Stimulated activated CD4-positive, alpha-beta T cell treated with anti-CD3 and anti-CD28 coated beads, Interleukin-12 subunit alpha, Interleukin-12 subunit beta, amount 100 ng/mL, for 24 hours (primary cell): ENCODE results near the gene EIF4EBP2.

Experiments used
- DNase-seq, 2 experiments: peaks; one replicate each; pipeline ENCODE4 v3.0.0-alpha.2; 2020; ENCODE audit warnings: low read depth in 2 of 2

Gene EIF4EBP2

DNA sequence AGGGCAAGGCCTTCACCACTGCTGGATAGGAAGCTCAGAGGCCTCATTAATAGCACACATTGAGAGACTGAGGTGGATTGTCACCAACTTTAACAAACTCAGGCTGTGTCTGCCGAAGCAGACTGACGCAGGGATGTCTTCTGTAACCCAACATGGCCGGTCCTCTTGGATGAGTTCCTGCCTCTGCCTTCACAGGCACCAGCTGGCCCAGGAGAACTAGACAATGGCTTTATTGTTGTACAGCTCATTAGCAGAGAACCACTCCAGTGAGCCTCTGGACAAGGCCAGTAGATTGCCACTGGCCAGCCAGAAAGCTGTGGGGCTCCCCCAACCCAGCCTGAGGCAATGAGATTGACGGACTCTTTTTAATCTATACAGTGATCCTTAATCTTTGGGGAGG lies 28.2 kb downstream of the EIF4EBP2 start:
- DNase-seq: no peak

DNA sequence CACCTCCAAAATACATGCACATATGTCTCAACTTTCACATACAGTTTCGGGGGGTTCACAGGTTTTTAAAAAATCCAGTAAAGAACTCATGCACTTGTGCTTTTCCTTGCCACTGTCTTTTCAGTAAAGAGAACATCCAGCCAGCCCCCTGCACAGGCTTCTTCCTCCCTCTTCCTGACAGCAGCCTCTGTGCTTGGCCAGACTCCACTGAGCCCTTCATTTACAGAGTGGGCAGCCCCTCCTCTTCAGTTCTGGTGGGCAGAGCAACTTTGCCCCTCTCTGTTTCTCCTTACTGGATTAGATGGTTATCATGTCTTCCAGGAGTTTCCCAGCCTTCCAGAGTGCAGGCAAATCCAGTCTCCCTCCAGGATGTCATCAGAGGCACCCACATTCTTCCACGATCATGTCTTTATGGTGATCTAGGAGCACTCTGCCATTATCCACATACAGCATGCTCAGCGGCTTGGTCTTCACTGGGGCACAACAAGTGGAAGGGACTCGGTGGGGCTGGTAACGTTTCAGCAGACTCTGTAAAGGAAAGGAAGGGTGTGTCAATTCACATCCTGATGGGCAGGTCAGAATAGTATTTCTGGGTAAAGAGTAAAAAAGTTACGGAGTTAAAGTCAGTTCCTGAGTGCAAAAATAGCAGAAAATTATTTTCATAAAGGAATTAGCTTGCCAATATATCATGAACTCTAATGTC lies 28.8 kb downstream of the EIF4EBP2 start:
- DNase-seq: no peak

DNA sequence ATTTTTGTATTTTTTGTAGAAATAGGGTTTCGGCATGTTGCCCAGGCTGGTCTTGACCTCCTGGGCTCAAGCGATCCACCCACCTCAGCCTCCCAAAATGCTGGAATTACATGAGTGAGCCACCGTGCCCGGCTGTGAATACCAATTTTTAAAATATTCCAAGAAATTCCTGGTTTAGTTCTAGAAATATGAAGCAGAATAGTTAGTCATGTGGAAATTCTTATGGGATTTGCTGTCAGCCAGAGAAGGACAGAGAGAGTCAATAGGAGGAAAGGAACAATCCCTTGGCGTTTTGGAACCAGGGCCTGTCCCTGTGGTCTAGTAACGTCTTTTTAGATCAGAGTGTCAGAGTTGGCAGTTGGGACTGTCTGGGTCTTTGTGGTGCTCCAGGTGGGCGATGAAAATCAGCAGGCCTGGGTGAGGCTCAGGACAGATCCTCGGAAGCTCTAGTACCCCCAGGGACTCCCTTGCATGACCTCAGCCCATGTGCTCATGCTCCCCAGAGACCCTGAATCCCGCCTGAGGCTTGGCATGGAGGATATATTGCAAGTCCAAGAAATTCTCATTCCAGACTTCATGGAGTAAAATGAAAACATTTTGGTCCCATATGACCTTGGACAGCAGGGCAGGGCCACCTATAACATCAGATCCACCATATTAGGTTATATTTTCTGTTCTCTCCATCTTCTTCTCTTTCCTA lies 29.8 kb downstream of the EIF4EBP2 start:
- DNase-seq: no peak

DNA sequence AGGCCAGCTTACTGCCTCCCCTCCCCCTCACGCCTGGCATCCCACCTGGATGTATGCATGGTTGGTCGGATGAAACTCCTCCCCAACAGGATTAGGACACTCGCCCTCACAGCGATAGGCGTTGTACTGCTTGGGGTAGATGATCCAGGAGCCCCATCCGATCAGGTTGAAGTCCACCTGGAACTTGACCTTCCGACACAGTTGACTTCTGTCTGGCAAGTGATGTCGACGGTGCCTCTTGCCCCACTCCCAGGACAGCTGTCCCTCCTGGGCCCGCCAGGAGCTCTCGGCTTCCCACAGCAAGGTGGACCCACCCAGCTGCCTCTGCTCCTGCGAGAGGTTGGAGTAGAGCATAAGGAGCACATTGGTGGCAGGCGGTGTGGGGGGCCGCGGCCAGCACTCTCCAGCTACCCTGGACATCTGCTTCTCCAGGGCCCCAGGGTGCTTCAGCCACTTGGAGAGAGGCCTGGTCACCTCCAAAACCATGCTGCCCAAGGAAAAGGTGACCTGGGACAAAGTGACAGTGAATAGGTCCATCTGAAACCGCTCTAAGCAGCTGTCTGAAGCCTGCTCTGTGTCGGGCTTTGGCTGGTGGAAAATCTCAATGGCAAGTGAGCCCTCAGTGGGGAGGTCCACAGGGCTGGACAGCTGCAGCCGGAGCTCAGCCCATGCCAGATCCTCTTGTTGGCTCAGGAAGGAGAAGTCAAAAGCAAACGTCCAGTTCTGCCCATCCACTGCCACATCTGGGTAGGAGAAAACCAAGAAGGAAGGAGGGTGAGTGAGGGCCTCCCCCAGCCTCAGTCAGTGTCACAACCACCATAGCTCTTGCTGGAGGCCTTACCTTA lies 31.5 kb downstream of the EIF4EBP2 start:
- DNase-seq: no peak

DNA sequence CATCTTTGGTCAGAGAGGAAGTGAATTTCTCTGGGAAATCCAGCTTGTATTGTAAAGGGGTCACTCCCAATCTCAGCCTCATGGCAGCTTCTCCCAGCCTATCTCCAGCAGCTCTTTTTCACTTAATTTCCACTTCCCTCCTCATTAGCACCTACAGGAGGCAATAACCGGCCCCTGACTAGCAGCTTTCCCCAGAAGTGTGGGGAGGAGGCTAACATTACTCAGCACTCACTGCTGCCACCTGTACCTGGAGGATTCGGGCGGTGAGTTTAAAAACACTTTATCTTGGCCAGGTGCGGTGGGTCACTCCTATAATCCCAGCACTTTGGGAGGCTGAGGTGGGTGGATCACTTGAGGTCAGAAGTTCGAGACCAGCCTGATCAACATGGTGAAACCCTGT lies 33.8 kb downstream of the EIF4EBP2 start:
- DNase-seq: no peak

DNA sequence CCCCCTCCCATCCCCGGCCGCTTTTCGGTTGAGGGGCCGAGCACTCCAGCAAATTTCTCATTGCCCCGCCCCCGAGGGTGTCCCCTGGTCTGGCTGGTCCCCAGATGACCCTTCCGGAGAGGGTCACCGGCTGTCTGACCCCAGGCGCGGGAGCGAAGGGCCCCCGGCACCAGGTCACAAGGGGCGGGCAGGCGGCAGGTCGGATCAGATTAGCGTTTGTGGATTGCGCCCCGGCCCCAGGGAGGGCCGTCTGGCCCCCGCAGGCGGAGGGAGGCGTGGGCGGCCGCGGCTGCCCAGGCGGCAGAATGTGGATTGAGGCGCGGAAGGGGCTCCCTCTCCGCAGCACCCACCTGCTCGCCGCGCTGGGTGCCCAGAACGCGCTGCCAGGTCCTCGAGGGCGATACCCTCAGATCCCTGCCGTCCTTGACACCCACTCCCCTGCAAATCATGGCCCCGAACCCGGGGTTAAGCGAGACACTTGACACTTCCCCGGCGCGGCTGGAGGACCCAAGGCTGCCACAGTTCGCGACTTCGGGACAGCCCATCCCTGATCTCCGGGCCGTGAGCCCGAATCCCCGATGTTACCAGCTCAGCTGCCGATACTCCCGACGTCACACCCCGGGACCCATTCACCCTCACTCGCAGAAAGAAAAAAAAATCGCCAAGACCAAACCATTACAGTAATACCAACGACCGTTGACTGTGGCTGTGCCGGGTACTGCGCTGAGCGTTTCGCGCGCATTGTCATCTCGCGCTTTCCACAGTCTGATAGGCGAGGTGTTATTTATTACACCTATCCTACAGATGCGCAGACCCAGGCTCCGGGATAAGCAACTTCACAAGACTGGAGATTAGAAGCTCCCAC lies 36.6 kb downstream of the EIF4EBP2 start:
- DNase-seq: no peak

DNA sequence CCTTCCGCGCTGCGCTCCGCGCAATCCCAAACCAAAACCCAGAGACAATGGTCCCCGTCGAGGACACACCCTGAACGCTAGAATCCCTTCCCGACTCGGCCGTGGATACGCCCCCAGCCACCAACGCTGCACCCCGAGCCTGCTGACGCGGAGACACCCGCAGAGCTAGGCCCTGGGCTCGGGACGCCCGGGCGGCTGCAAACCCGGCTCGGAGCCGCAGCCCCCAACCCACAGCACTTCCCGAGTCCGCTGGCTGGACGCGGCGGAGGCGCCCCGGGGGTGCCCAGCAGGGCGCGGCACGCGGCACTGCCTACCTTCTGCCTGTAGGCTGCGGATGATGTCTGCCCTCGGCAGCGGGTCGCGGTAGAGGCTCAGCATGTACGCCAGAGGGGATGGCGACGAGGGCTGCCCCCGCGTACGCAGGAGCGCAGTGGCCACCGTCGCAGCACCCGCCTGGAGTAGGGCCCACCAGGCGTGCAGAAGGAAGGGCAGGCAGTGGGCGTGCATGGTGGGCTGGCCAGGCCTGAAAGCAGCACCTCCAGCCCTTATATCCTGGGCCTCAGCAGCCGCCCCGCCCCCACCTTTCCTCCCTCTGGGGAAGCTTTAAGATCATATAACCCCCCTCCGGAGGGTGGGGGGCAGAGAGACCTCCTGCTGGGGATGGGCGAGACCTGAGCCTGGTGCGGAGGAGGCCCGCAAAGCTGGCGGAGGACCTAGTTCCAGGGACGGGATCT lies 37.4 kb downstream of the EIF4EBP2 start, which contains the start of gene NODAL:
Gene NODAL (minus strand): TSS at position 521 of the 734 bp plus-strand sequence. CDS start 14 bp downstream, at position 507.
- DNase-seq: no peak

DNA sequence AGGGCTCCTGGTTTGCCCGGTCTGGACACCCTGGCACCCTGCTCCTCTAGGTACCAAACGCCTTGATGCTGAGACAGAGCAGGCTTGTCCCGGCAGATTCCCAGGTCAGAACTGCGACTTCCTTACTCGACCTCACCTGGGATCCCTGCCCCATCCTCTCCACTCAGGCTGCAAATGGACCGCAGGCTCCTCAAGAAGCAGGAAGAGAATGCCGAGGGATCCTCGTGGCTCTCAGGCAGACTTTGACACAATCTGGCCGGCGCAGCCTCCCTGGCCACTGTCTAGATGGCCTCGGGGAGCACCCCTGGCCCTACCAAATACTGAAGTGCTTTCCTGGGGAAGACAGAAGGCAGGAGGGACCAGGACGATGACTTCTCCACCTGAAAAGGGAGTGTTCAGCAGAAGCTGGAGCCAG lies 38.0 kb downstream of the EIF4EBP2 start:
- no peak for DNase-seq

DNA sequence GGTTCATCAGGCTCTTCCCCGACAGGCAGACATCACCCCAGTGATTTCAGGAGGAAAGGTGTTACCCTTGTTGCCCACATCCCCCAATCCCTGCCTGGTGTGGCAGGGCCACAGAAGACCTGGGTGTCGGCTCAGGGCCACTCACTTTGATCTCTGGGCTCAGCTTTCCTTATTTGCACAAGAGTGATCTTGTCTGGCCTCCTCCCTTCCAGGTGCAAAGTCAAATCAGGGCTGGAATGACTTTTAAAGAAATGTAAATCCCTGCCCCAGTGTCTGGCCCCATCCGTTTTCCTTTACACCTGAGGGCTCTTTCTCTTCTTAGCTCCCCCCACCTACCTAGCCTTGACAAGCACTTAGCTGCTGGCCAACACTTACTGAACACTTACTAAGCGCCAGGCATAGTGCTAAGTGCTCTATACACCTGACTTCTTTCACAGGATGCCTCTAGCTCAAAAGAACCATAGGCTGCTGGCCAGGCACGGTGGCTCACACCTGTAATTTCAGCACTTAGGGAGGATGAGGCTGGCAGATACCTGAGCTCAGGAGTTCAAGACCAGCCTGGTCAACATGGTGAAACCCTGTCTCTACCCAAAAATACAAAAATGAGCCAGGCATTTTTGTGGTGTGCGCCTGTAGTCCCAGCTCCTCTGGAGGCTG lies 38.5 kb downstream of the EIF4EBP2 start:
- DNase-seq: no peak

DNA sequence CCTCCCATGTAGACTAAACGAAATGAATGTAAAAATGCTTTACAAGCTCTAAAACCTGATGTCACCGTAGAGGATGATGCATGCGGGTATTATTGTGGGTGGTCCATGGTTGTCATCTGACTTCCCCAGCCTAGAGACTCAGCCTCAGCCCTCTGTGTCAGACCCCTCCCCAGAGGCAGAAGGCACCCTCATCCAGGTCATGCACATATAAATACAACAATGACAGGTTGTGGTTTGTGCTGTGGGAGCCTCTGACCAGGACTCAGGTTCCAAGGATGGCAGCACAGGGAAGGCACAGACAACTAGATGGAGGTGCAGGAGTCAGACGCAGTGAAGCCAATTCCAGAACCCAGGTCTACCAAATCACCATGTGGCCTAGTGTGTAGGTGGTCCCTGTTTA lies 40.8 kb downstream of the EIF4EBP2 start:
- no peak for DNase-seq

DNA sequence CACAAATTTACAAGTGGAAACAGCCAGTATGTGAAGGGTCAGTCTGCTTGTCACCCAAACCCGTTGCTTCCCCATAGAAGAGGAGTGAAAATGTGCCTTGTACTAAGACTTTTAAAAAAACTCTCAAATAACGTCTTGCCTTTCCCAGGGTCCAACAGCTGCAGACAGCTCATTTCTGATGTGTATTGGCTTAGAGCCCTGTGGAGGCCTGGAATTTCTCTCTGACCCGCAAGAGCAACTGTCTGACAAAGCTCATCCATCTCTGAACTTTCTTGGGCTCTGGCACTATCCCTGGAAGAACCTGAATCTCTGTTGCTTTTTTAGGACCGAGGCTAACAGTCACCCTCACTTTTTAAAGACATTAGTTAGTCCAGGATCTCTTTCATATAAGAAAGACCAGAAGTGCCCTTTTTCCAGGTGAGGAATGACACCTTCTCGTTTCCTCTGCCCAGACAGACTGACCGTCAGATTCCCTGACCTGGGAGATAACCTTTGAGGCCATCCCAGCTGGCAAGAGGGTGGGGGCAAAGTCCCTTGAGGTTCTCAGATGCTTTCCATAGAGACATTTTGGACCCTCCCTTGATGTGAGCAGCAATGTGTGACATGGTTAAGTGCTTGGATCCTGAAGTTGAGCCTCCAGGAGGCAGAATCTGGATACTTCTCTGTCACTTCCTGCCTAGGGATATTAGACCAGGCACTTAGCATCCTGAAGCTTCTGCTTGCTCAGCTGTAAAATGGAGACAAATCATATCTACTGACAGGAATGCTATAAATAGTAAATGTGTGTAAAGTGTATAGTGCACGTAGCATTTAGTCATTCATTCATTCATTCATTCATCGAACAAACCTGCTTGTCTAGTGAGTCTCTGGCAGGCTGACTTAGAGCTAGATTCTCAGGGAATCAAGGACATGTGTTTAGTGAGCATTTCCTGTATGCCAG lies 42.0 kb downstream of the EIF4EBP2 start:
- DNase-seq: no peak

DNA sequence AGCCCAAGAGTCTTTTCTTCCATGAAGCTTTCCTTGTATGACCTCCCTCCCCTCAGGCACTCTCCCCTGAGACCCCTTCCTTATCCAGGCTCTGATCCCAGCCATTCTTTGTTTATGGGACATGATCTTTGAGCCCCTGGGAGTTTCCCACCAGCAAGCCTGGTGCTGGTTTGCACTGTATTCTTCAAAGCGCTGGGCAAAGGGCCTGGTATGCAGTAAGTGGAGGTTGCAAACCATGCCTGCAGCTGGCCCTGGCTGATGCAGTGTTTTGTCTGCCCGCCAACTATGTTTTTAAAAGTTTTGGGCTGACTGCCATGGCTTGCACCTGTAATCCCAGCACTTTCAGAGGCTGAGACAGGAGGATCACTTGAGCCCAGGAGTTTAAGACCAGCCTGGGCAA lies 44.3 kb downstream of the EIF4EBP2 start:
- DNase-seq: no peak

DNA sequence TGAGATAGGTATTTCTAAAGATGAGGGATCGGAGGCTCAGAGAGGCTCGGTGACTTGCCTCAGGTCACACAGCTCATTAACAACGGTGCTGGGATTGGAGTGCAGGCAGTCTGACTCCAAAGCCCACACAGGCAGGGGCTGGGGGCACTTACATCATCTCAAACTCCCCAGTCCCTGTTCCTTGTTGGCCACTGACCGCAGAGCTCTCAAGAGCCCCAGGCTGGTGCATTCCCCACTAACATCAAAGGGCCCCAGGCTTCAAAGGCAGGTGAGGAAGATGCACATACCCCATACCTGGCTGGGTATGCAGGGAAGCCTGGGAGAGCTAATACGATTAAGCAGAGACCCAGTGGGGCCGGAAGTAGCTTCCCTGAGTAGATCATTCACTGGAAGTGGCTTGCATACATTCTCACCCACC lies 51.3 kb downstream of the EIF4EBP2 start:
- DNase-seq: no peak

DNA sequence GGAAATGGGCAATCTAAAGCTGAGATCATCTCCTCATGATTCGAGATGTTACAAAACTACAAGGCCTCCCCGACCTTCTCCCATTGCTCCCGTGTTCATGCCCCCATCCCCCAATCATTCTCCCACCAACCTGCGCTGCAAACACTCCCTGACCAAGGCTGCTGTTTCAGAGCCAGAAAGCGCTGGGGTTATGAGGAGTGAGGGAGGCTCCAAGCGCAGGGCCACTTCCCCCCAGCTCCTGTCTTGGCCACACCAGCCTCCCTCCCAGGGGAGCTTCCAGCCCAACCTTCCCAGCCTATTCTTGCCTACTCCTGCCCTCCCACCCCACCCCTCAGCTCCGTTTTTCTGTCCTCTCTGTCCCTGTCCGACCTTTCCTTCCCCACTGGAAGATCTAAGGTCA lies 52.2 kb downstream of the EIF4EBP2 start:
- DNase-seq: no peak

DNA sequence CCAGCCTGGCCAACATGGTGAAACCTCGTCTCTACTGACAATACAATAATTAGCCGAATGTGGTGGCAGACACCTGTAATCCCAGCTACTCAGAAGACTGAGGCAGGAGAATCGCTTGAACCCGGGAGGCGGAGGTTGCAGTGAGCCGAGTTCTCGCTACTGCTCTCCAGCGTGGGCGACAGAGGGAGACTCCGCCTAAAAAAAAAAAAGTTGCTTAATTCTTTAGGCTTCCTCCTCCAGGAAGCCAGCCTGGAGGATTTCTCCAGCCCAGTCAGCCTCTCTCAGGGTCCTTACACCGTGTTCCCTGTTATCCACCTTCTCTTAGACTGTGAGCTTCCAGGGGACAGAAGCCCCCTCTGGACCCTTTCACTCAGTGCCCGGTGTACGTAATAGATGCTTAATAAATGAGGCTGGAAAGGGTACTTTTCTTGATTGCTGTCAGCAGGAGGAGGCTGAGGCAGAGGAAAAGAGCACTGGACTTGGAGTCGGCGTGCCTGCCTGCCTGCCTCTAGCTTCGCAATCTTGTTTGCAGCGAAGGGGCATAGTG lies 53.9 kb downstream of the EIF4EBP2 start:
- no peak for DNase-seq

DNA sequence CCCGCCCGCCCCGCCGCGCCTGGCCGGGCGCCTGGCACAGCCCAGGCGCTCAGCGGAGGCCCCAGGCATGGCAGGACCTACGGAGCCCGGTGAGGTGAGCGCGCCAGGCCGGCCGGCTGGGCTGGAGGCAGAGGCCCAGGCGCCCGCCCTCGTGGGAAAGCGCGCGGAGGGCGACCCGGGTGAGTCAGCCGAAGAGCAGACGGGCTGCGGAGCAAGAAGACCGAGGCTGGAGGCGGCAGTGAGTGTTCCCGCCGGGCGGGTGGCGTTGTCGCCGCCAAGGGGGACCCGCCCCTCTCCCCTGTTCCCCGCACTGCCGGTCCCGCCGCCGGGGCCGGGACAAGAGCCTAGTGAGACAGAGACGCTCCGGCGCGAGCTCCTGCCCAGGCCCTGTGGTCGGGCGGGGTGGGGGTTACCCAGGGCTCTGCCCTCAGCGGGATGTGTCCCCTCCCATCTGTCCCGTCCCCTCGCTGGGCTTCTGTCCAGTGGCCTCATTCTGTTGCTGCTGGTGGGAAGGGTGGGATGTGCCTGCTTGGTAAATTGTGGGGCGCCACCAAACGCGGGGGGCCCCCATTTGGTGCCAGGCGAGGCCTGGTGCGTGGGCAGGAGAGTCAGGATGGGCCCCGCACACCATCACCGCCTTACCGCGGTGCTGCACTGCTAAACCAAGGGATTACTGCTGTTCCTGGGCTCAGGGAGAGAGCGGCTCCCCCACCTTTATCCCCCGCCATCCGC lies 54.5 kb downstream of the EIF4EBP2 start:
- peak in 1 of 2 experiments; percentile 51 for DNase-seq

DNA sequence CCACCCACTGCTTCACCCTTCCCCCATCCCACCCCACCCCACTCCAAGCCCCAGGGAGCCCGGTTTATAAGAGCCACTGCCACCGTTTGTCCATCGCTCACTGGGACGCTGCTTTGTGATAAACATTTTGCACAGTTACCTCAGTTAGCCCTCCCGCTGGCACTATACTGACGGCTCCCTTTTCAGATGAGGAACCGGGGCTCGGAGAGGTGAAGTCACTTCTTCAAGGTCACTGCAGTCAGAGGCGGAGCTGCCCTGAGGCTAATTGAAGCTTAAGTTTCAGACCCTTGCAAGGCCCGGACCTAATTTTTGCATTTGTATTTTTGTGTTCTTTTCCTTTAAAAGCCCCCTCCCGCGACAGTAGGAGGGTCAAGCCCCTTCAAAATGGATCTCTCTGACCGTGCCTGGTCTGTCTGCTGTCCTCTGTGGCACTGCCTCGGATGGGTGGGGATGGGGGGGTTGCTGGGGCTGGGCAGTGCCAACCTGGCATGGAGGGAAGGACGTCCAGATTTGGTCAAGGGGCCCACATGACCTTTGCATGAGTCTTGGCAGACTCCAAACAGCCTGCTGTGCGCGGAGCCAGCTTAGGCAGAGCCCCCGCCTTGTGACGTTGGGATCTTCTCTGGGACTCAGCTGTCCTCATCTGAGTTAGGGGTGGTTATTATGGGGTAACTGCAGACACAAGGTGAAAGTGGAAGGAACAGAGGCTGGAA lies 55.3 kb downstream of the EIF4EBP2 start:
- DNase-seq: no peak
